ENCODE results near the gene ZNF556.

ZNF556 gene

DNA sequence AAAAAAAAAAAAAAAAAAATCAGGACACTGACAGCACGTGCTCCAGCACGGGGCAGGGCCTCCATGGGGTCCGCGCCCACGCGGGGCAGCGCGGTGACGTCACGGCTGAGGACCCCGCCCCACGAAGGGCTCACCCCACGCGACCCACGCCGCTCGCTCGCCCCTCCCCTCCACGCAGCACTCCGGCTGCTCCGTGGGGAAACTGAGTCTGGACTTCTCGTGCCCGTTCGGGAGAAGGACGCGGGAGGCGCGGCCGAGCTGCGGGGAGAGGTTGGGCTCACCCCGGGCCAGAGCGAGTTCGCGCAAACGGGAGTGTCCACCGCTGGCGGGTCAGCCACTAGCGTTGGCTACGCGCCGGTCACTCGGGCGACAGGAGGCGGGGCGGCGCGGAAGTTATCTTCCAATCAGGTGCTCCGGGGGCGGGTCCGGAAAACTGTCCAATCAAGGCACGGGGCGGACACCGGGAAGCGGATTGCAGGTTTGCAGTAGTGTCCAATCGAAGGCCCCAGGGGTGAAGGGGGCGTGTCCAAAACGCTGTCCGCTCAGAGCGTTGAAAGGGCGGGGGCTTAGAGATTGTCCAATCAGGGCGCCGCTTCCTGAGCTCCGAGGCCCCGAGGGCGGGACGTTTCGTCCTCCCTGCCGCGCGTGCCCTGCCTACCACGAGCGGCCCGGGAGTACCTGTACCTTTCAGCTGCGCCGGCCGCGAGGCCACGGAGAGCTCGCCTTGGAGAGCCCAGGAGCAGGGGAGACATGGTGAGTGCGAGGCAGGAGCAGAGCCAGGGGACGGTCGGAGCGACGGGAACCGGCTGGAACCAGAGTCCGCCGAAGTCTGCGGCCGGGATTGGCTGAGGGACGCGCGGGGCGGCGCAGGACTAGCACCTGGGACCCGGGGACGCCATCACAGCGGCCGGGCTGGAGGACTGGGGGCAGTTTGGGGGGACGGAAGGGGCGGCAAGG is 33.4 kb downstream of the ZNF556 start, which contains the start of gene ZNF57:
Gene ZNF57 (plus strand): TSS at position 633 of the 957 bp plus-strand sequence. CDS start 118 bp downstream, at position 751.
- TF ChIP-seq, protein P1, sequence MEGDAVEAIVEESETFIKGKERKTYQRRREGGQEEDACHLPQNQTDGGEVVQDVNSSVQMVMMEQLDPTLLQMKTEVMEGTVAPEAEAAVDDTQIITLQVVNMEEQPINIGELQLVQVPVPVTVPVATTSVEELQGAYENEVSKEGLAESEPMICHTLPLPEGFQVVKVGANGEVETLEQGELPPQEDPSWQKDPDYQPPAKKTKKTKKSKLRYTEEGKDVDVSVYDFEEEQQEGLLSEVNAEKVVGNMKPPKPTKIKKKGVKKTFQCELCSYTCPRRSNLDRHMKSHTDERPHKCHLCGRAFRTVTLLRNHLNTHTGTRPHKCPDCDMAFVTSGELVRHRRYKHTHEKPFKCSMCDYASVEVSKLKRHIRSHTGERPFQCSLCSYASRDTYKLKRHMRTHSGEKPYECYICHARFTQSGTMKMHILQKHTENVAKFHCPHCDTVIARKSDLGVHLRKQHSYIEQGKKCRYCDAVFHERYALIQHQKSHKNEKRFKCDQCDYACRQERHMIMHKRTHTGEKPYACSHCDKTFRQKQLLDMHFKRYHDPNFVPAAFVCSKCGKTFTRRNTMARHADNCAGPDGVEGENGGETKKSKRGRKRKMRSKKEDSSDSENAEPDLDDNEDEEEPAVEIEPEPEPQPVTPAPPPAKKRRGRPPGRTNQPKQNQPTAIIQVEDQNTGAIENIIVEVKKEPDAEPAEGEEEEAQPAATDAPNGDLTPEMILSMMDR (IDR thresholded peaks at IDR 0.05) = no peak

DNA sequence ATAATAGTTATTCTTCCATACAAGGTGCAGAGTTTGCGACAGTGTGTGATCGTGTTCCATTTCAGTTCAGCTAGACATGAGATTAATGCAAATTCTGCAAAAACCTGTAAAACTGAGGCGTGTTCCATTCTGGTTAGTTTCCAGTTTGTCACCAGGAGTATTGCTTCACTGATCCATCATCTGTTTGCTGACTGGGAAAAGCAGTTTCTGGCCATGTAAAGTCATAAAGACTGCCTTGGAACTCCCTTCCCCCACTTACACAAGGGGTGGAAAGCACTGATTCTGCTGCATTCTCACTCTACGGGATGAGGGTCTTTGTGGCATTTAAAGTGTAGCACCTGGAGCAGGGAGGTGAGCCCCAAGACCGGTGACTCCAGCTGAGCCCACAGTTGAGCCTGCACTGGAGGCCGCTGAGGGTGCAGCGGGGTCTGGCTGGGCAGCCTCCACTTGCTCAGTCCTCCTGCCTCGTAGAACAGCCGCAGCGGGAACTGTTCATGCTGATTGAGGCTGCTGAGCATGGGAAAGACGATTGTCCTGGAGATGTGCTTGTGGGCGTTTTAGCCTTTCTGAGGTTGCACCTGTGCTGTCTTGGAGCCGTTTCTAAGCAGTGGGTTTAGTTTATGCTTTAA is 35.6 kb downstream of the ZNF556 start:
- TF ChIP-seq, protein P1 (IDR thresholded peaks at IDR 0.05) = no peak

DNA sequence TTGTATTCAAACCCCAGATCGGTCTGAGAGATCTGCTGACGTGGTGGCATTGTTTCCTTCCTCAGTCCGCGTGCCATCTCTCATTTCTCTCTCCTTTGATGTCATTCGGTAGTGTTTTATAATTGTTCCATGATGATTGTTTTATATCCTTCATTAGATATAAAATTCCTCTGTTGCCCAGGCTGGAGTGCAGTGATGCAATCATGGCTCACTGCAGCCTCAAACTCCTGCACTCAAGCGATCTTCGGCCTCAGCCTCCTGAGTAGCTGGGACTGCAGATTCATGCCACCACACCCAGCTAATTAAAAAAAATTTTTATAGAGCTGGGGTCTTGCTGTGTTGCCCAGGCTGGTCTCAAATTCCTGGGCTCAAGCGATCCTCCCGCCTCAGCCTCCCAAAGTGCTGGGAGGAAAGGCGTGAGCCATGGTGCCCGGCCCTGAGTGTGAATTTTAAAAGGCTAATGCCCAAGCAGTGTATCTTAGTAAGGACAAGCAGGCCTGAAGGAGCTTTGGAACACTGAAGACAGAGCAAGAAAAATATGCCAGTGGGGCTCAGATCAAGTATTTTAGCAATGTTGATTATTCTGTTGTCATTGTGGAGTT is 38.9 kb downstream of the ZNF556 start:
- TF ChIP-seq, protein P1 (IDR thresholded peaks at IDR 0.05) = no peak

DNA sequence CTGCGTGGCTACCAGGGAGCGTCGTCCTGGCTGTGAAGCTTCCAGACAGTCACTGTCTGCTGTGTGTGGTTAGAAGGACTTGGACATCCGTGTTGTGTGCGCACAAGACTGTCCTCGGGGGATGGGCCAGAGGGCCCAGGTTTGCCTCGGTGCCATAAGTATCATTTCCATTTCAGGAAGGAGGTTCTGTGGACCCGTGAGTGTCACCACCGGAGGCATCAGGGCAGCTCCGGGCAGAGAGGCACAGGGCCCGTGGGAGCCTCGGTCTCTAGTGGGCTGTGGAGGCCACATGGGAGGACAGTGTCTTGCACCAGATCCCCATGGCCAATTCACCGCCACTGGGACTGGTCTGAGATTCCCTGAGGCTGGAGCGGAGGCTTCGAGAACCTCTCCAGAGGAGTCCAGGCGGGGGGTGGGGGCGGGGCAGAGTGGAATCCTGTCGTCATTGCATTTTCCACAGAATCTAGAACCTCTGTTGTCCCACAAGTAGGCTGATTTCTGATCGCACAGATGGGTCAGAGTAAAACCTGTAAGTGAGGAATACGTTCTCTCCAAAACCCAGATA is 39.6 kb downstream of the ZNF556 start:
- TF ChIP-seq, protein P1 (IDR thresholded peaks at IDR 0.05) = no peak

DNA sequence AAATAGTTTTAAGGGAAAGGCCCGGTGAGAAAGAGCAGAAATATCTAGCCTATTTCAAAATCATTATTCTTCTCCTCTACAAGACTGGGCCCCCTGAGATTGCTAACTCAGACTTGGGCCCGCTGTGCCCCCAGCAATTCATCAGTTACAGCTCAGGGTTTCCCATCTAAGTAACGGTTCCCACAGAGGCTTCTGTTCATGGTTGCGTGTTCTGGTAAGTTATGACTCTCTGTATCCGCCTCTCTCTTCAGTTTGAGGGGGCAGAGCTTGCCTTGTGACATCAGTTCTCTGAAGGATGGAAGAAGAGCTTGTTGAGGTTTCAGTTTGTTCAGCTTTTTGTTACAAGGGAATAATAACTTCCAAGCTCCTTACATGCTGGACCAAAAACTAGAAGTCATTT is 45.2 kb downstream of the ZNF556 start:
- TF ChIP-seq, protein P1 (IDR thresholded peaks at IDR 0.05) = no peak

DNA sequence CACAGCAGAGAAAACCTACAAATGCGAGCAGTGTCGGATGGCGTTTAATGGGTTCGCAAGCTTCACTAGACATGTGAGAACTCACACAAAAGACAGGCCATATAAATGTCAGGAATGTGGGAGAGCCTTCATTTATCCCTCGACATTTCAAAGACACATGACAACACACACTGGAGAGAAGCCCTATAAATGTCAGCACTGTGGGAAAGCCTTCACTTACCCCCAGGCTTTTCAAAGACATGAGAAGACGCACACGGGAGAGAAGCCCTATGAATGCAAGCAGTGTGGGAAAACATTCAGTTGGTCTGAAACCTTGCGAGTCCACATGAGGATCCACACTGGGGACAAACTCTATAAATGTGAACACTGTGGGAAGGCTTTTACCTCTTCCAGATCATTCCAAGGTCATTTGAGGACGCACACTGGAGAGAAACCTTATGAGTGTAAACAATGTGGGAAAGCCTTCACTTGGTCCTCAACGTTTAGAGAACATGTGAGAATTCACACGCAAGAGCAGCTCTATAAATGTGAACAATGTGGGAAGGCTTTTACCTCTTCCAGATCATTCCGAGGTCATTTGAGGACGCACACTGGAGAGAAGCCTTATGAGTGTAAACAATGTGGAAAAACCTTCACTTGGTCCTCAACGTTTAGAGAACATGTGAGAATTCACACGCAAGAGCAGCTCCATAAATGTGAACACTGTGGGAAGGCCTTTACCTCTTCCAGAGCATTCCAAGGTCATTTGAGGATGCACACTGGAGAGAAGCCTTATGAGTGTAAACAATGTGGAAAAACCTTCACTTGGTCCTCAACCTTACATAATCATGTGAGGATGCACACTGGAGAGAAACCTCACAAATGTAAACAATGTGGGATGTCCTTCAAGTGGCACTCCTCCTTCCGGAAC is 50.4 kb downstream of the ZNF556 start:
- TF ChIP-seq, protein P1 (IDR thresholded peaks at IDR 0.05) = no peak

All from LNCAP (cell line).